ENCODE measurements around the gene SERP2.

Gene SERP2

DNA sequence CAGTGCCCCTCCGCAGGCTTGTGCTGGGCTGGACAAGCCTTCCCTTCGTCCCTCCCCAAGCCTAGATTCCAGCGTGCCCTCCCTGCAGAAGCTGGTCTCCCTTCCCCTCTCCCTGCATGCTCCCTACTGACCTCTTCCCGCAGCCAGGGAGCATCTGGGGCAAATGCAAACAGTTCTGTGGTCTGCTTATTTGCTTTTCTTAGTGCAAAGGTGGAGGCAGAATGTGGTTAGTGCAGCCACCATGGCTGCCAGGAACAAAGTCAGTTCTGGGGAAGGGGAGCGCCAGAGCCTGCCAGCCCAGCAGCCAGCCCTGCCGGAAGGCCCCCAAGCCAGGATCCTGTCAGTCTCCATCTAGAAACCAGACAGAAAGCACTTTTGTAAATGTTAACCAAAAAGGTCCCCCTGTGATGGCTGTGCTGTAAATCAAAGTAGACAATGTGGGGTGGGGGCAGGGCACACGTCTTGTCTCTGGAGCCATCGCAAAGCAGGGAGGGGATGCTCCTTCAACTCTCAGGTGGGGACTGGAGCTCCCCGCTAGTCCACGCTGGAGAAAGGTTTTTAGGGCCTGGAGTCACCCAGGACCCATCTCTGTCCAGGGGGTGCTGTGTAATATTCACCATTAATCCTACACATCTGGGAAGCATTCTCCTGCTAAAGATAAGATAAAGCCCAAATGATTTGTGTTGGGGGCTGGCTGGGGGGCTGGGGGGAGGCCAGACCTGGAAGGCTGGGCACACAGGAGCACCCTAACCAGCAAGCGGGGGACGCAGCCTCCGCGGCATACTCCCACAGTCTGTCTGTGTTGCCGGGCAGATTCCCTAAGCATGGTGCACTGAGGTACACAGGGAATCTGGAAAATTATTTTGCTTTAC lies 30.9 kb downstream of the SERP2 start:
- Mint-ChIP-seq H3K4me3 (no peak overlapping the region), H3K27ac (no peak overlapping the region), H3K36me3 (no peaks in the 10 kb centered on the region), H3K27me3 (peaks cover 11% of the 10 kb centered on the region), H3K4me1 (no peaks in the 10 kb centered on the region), H3K9me3 (no peaks in the 10 kb centered on the region)
- CTCF ChIA-PET = no interaction called here
- no peak for DNase-seq

DNA sequence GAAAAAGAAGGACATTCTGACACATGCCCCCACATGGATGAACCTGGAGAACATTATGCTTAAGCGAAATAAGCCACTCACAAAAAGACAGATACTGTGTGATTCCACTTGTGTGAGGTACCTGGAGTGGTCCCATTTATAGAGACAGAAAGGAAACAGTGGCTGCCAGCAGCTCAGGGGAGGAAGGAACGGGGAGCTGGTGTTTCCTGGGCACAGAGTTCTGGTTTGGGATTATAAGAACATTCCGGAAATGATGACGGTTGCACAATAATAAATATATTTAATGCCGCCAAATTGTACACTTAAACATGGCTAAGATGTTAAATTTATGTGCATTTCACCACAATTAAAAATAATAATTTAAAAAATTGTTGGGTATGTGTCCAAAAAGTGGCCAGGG lies 33.0 kb downstream of the SERP2 start:
- Mint-ChIP-seq H3K9me3 (no peaks in the 10 kb centered on the region), H3K4me1 (no peaks in the 10 kb centered on the region), H3K36me3 (no peaks in the 10 kb centered on the region), H3K27me3 (peaks cover 22% of the 10 kb centered on the region), H3K4me3 (no peak overlapping the region), H3K27ac (no peak overlapping the region)
- CTCF ChIA-PET = no interaction called here
- DNase-seq = no peak

DNA sequence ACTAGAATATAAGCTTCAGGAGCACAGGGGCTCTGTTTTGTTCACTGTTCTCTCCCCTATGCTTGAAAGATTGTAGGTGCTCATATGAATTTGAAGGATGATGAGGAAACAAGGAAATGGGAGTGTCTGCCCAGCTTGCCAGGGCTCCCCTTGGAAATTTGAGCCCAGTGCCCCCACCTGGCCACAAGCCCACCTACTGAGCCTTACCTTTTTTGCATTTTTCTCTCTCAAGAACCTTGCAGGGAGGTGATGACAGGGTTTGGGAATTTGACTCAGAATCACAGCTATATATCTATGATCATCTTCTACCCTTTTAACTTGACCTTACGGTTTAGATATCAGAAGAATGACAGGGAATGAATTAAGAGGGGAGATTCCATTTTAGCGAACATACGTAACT lies 33.8 kb downstream of the SERP2 start:
- no peaks in the 10 kb centered on the region for H3K36me3 Mint-ChIP-seq
- CTCF ChIA-PET = no interaction called here
- H3K4me1 Mint-ChIP-seq = no peaks in the 10 kb centered on the region

DNA sequence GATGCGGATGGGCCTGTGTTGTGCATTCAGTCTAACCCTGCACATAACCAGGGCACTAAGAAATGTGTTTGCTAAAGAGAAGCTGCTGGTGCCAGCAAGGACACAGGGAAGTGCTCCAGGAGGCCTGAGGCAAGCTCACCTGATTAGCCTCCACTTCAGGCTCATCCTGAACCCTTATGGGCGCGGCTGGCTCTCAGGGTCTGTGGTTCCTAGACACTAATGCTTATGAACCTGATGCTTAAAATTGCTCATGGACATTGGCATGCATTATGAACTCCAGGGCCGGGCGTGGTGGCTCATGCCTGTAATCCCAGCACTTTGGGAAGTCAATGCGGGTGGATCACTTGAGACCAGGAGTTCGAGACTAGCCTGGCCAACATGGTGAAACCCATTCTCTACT lies 34.3 kb downstream of the SERP2 start:
- H3K36me3 Mint-ChIP-seq = no peaks in the 10 kb centered on the region
- no peaks in the 10 kb centered on the region for H3K4me1 Mint-ChIP-seq
- peaks cover 27% of the 10 kb centered on the region for H3K27me3 Mint-ChIP-seq
- no peak overlapping the region for H3K27ac Mint-ChIP-seq
- H3K9me3 Mint-ChIP-seq = no peaks in the 10 kb centered on the region
- no peak for DNase-seq
- CTCF ChIA-PET = no interaction called here
- no peak overlapping the region for H3K4me3 Mint-ChIP-seq

More for the DNA sequence above, 33.8 kb downstream of the SERP2 start:
- no peaks in the 10 kb centered on the region for H3K9me3 Mint-ChIP-seq
- no peak overlapping the region for H3K4me3 Mint-ChIP-seq
- H3K27ac Mint-ChIP-seq = no peak overlapping the region
- peaks cover 23% of the 10 kb centered on the region for H3K27me3 Mint-ChIP-seq
- no peak for DNase-seq

DNA sequence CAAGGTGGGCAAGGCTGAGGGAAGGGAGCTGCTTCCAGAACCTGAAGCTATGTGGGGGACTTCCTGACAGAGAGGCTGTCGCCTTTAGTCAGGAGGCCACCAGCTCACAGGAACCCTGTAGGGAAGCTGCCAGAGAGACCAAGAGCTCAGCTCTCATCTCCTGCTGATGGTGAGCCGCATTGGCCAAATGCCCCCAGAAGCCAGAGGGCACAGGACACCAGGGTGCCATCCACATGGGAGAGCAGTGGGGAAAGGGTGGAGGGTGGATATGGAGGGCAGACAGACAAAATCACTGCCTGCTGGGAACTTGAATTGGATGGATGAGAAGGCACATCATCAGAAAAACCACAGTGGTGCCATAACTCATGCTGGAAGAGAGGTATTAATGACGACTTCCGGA lies 36.0 kb downstream of the SERP2 start:
- peaks cover 27% of the 10 kb centered on the region for H3K27me3 Mint-ChIP-seq
- no peaks in the 10 kb centered on the region for H3K9me3 Mint-ChIP-seq
- no peak for DNase-seq
- H3K27ac Mint-ChIP-seq = no peak overlapping the region
- H3K4me1 Mint-ChIP-seq = no peaks in the 10 kb centered on the region
- no peaks in the 10 kb centered on the region for H3K36me3 Mint-ChIP-seq
- CTCF ChIA-PET = no interaction called here
- H3K4me3 Mint-ChIP-seq = no peak overlapping the region

DNA sequence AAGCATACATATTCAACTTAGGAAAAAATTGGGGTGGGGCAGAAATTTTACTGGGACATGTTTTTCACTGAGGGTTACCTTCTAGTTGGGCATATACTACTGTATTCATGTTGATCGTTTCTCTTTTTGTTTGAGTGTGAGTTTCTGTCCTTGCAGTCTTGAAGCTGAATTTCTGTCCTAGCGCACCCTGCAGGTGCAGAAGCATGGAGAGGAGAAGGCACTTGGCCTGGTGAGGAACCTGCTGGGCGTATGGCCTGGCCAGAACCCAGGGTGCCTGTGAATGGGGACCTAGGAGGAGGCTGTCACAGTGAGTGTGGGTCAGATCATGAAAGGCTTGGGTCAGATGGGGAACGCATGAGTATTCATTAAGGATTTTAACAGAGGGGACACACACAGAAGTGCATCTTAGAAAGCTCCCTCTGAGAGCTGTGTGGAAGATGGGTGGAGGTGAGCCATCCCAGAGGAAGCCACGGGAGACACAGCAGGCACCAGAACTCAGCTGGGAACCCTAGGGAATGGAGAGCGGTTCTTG lies 36.8 kb downstream of the SERP2 start:
- CTCF ChIA-PET = no interaction called here
- DNase-seq = no peak
- H3K27me3 Mint-ChIP-seq = peaks cover 27% of the 10 kb centered on the region
- no peaks in the 10 kb centered on the region for H3K4me1 Mint-ChIP-seq
- H3K9me3 Mint-ChIP-seq = no peaks in the 10 kb centered on the region
- H3K27ac Mint-ChIP-seq = no peak overlapping the region
- no peak overlapping the region for H3K4me3 Mint-ChIP-seq
- H3K36me3 Mint-ChIP-seq = no peaks in the 10 kb centered on the region

DNA sequence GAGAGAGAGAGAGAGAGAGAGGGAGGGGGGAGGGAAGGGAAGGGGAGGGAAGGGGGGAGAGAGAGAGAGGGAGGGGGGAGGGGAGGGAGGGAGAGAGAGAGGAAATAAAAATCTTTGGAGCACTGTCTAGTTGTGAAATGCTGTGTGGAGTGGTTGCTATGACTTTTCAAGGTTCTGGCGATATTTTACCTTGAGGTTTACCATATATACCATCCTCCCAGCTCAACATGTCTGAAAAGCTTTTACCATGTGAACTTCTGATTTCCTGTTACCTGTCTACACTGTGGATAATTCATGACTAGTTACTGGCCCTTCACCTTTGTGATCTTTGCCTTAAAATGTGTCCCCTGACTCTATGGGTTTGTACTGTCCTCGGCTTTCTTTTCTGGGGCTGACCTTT lies 38.2 kb downstream of the SERP2 start:
- CTCF ChIA-PET = no interaction called here
- Mint-ChIP-seq H3K4me1 (no peaks in the 10 kb centered on the region), H3K36me3 (no peaks in the 10 kb centered on the region), H3K9me3 (no peaks in the 10 kb centered on the region), H3K27ac (no peak overlapping the region), H3K27me3 (peaks cover 20% of the 10 kb centered on the region), H3K4me3 (no peak overlapping the region)
- DNase-seq = no peak

DNA sequence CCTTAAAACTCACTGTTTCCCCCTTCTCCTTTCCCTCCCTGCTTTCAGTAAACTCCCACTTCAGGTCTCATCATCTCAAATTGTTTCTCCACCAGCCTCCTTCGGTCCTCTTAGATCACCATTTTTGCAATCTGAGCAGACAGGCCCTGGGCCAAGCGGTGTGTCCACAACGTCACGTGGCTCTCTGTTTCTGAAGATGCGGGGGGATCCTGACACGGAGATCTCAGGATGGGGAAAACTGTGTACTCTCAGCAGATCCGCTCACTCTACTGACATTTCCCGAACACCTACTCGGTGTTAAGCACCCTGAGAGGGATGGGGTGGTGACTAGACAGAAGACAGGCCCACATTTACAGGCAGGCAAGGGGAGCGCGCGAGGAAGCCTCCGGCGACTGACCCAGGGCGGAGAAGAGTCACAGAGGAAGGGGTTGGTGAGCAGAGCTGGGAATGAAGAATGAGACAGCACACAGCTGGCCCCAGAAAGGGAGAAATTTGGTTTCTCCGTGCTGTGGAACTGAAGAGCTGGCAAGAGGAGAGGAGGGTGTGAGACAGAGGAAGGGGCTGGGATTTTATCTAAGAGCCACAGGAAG lies 38.8 kb downstream of the SERP2 start:
- Mint-ChIP-seq H3K27ac (no peak overlapping the region), H3K4me3 (no peak overlapping the region), H3K27me3 (peaks cover 20% of the 10 kb centered on the region), H3K36me3 (no peaks in the 10 kb centered on the region), H3K4me1 (no peaks in the 10 kb centered on the region), H3K9me3 (no peaks in the 10 kb centered on the region)
- CTCF ChIA-PET = no interaction called here
- DNase-seq = no peak

DNA sequence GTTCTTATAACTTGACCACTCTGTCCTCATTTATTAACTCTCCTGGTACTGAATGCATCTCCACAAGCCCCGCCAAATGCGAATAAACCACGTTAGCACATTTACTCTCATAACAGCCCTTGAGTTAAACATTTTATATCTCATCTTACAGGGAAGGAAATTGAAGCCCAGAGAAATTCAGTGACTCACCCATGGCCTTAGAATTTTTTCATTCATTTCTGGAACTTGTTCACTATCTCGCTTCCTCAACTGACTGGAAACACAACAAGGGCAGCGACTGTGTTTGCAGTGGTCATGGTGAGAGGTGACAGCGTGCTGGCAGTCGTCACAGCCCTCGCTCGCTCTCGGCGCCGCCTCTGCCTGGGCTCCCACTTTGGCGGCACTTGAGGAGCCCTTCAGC lies 39.5 kb downstream of the SERP2 start:
- H3K27me3 Mint-ChIP-seq = peaks cover 20% of the 10 kb centered on the region
- DNase-seq = no peak
- no peaks in the 10 kb centered on the region for H3K9me3 Mint-ChIP-seq
- no peak overlapping the region for H3K27ac Mint-ChIP-seq
- CTCF ChIA-PET = no interaction called here
- no peak overlapping the region for H3K4me3 Mint-ChIP-seq
- H3K4me1 Mint-ChIP-seq = no peaks in the 10 kb centered on the region
- no peaks in the 10 kb centered on the region for H3K36me3 Mint-ChIP-seq

DNA sequence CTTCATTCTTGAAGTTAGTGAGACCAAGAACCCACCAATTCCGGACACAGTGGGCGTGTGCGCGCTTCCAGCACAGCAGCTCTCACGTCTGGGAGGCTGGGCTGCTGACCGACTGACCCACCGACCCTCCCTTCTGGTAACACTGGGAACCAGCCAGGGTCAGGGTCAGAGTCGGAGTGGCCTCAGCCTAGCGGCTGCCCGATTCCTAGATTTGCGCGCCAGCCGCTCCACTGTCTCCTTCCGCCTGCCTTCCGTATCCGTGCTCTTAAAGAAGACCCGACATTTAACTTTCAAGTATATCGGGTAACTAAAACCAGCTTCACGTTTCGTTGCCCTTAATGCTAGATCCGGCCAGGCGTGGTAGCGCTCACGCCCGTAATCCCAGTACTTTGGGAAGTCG lies 41.1 kb downstream of the SERP2 start:
- DNase-seq = no peak
- H3K27me3 Mint-ChIP-seq = peaks cover 15% of the 10 kb centered on the region
- no peaks in the 10 kb centered on the region for H3K4me1 Mint-ChIP-seq
- CTCF ChIA-PET = no interaction called here
- H3K36me3 Mint-ChIP-seq = no peaks in the 10 kb centered on the region
- H3K4me3 Mint-ChIP-seq = no peak overlapping the region
- H3K9me3 Mint-ChIP-seq = no peaks in the 10 kb centered on the region
- H3K27ac Mint-ChIP-seq = no peak overlapping the region

DNA sequence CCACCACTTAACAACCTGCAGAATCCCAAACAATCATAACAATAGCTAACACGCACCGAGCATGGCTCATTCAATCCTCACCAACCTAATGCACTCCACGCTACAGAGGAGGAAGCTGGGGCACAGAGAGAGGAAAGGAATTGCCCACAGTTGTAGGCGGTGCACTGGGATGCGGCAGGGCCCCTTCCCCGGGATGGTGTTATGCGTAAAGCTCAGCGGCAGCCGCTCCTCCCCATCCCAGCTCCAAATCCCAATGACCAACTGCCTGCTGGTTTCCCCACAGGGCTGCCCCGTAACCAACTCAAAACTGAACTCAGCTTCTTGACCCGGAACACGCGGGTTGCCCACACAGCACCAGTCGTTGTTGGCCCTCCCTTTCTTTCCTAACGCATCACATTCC lies 42.2 kb downstream of the SERP2 start:
- Mint-ChIP-seq H3K9me3 (no peaks in the 10 kb centered on the region), H3K27me3 (peaks cover 6% of the 10 kb centered on the region), H3K4me1 (no peaks in the 10 kb centered on the region), H3K4me3 (no peak overlapping the region), H3K36me3 (no peaks in the 10 kb centered on the region), H3K27ac (no peak overlapping the region)
- CTCF ChIA-PET = interaction anchor here (0.8 kb wide), 1 partner anchor 23 kb away, joined by 4 read pairs; no protein-coding TSS in a partner anchor
- DNase-seq = no peak

DNA sequence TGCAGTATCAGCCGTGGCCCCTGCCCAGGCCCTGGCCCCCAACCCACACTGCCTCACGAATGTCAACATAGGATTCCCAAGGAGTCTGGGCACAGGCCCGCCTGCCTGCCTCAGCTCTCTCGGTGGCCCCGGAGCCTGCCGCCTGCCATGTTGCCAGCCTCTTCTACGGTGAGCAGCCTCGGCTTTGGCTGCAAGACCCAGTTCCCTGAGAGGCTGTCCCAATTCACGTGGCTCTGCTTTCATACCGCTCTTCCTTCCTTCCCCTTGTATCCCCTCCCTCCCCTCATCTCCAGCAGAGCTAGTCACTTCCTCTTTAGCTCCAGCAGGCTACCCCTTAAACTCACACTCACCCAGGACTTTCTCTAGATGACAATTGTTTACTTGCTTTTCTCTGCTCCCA lies 42.7 kb downstream of the SERP2 start:
- no peak for DNase-seq
- Mint-ChIP-seq H3K27ac (no peak overlapping the region), H3K36me3 (no peaks in the 10 kb centered on the region), H3K27me3 (peaks cover 6% of the 10 kb centered on the region), H3K4me1 (no peaks in the 10 kb centered on the region), H3K9me3 (no peaks in the 10 kb centered on the region), H3K4me3 (no peak overlapping the region)
- CTCF ChIA-PET = interaction anchor here (0.8 kb wide), 1 partner anchor 22 kb away, joined by 4 read pairs; no protein-coding TSS in a partner anchor

DNA sequence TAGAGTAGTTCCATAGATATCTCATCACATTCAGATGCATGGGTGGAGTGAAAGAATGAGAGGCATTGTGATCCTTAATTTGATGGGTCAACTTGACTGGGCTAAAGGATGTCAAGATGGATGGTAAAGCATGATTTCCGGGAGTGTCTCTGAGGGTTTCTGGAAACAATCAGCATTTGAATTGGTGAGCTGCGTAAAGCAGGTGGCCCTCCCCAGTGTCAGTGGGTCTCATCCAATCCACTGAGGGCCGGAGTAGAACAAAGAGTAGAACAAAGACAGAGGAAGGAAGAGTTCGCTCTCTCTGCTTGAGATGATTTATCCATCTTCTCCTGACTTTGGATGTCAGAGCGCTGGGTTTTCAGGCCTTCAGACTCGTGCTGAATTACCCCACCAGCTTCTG lies 43.1 kb downstream of the SERP2 start:
- DNase-seq = no peak
- Mint-ChIP-seq H3K27ac (no peak overlapping the region), H3K36me3 (no peaks in the 10 kb centered on the region), H3K27me3 (peaks cover 6% of the 10 kb centered on the region), H3K4me3 (no peak overlapping the region), H3K9me3 (no peaks in the 10 kb centered on the region), H3K4me1 (no peaks in the 10 kb centered on the region)
- CTCF ChIA-PET = no interaction called here

DNA sequence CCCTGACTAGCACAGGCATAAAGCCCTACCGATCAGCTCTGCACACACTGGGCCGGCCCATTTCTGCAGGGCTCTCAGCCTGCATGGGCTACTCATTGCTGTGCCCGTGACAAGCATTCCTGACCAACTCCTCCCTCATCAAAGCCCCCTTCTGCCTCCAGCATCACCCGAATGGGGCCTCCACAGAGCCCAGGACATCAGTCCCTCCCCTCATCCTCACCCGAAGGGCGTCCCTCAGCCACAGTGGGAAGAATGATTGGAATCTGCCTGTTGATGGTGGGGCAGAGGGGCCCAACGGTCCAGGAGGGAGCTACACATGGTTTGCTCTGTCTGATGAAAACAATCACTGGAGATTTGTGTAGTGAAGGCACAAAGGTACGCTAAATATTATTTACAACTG lies 43.8 kb downstream of the SERP2 start:
- no peak overlapping the region for H3K4me3 Mint-ChIP-seq
- H3K27ac Mint-ChIP-seq = no peak overlapping the region
- no peaks in the 10 kb centered on the region for H3K9me3 Mint-ChIP-seq
- CTCF ChIA-PET = no interaction called here
- no peak for DNase-seq
- no peaks in the 10 kb centered on the region for H3K36me3 Mint-ChIP-seq
- peaks cover 7% of the 10 kb centered on the region for H3K27me3 Mint-ChIP-seq
- no peaks in the 10 kb centered on the region for H3K4me1 Mint-ChIP-seq

DNA sequence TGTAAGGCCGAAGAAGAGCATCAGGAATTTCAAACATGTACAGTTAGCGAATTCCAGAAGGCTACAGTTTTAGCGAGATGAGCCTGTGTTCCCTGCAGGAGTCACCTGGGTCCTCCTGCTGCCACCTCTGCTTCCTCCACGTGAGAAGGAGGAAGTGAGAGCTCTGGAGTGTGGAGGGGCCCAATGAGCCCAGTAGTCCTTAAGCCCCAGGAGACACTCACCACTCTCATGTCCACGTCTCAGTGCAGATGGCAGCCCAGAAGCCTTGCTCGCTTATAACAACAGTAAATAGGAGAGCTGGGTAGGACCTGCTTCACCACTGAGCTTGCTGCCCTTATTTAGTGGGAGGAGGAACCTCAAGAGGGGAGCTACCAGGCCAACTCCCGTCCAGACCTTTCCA lies 44.3 kb downstream of the SERP2 start:
- no peaks in the 10 kb centered on the region for H3K4me1 Mint-ChIP-seq
- H3K4me3 Mint-ChIP-seq = no peak overlapping the region
- peaks cover 7% of the 10 kb centered on the region for H3K27me3 Mint-ChIP-seq
- H3K27ac Mint-ChIP-seq = no peak overlapping the region
- H3K36me3 Mint-ChIP-seq = no peaks in the 10 kb centered on the region
- CTCF ChIA-PET = no interaction called here
- H3K9me3 Mint-ChIP-seq = no peaks in the 10 kb centered on the region
- no peak for DNase-seq
